OCI-LY1 (cell line): Measurements from ENCODE around the gene NT5DC1.

Source experiments
- CTCF ChIP-seq: fragments of 200-600 bp; sonication (generic), shearing (Covaris generic); IDR thresholded peaks from 2 replicates; pipeline ENCODE4 v1.5.1; 2017; ENCODE audit warnings: mild to moderate bottlenecking, antibody characterized with exemption, low read length, moderate library complexity, mixed read lengths
- EZH2 ChIP-seq: fragments of 200-600 bp; sonication (generic), shearing (Covaris generic); IDR thresholded peaks from 2 replicates; pipeline ENCODE4 v1.8.0; 2017; ENCODE audit warnings: borderline replicate concordance, mixed run types, mild to moderate bottlenecking, antibody characterized with exemption, low read length, moderate library complexity, mixed read lengths

- no peak for TF ChIP-seq CTCF
- TF ChIP-seq EZH2, result no peak
Measured at GRCh38 chr6:116247285-116247684, 146.6 kb downstream of the NT5DC1 start.
